SH-SY5Y (cell line): ENCODE measurements around the gene CHST11.

ENCODE experiments used
- GATA2 ChIP-seq: IDR thresholded peaks from 2 replicates; pipeline ENCODE4 v1.6.1; 2011; ENCODE audit warnings: mild to moderate bottlenecking, low read depth, low read length
- GATA3 ChIP-seq: IDR thresholded peaks from 2 replicates; pipeline ENCODE4 v1.6.1; 2011; ENCODE audit warnings: low read depth, mild to moderate bottlenecking, low read length, moderate library complexity

CHST11 gene

GRCh38 chr12:104493496-104493895, 36.7 kb downstream of the CHST11 start:
- TF ChIP-seq GATA3 (no peak), GATA2 (no peak)

DNA sequence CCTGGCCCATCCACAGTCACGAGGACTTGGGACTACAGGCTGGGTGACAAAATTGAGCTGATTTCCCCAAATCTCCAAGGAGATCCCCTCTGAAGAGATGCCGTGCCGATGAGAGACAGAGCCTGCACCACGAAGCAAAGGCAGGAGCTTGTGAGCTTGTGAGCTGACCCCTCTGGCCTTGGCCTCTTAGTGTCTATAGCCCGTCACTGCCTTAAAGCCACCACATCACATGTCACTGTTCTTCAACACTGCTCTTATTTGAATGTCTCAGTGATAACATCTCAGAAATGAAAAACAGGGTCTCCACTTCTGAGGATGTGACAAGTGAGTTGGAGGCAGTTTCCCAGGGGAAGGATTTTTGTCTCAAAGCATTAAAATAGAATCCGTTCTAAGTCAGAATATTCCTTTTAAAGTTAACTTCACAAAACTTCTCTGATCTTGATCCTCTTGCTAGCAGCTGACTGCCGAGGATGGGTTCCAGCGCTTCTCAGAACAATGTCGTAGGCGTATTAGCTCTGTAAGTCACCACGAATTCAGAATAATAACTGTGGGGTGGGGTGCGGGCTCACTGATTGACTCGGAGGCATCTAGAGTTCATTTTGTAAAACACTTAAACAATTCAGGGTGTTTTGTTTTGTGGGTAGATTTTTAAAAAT, 37.5 kb downstream of the CHST11 start:
- TF ChIP-seq GATA2 = no peak
- no peak for TF ChIP-seq GATA3

DNA sequence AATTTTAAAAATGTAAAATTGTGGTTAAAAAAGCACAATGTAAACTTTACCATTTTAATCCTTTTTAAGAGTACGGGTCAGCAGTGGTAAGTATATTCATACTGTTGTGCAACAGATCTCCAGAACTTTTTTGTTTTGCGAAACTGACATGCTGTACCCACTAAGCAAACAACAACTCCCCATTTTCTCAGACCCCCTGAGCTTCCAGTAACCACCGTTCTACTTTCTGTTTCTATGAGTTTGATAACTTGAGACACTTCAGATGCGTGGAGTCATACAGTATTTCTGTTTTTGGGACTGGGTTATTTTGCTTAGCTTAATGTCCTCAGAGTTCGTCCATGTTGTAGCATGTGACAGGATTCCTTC, 38.0 kb downstream of the CHST11 start:
- TF ChIP-seq GATA3 (no peak), GATA2 (no peak)

- TF ChIP-seq GATA3 = no peak
- no peak for TF ChIP-seq GATA2
Observed at GRCh38 chr12:104495786-104496185, 39.0 kb downstream of the CHST11 start.

DNA sequence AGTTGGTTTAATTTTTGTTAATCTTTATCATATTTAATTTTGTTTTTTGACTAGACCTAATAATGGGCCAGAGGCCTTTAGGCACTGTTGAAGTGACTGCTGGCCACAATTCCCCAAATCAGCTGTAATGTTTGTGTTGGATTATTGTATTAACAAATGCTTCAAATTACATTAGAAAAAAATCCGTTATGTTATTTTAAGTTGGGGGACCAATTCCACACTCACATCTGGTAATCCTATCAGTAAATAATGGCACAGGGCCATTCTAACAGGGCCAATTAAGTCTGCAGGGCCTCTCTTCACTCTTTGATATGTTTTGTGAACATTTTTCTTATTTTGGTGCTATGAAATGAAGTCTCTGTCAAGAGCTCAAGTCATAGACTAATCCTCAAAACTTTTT, 39.6 kb downstream of the CHST11 start:
- TF ChIP-seq GATA3 (no peak), GATA2 (no peak)

DNA sequence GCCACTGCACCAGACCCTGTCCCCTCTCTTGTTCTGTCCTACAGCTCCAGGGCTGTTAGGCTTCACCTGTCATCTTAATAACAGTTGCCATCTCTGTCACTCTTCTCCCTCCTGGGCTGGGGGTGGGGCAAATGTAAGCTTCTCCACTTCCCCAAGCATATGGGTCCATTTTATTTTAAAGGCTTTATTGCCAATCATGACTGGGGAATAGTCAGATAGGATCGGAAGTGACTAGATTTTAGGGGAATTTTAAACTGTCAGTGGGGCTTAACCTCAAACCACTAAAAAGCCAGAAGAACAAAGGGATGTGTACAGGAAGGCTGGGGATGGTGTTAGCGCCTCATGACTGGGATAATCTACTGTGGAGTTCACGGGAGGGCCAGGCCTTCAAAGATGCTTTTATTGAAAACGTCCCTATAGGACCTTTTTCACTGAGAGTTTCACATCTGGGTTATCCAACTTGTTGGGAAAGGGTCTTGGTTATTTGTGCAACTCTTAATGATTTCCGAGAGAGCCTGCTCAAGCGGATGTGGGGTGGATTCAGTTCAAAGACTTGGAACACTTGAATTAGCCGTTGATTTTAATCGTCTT, 41.6 kb downstream of the CHST11 start:
- TF ChIP-seq GATA3 (no peak), GATA2 (no peak)

- TF ChIP-seq GATA3 (no peak), GATA2 (no peak)
Observed at GRCh38 chr12:104499668-104500332, 43.1 kb downstream of the CHST11 start.

- TF ChIP-seq GATA2 (no peak), GATA3 (no peak)
Observed at GRCh38 chr12:104501115-104501514, 44.4 kb downstream of the CHST11 start.

- no peak for TF ChIP-seq GATA2
- TF ChIP-seq GATA3 = no peak
Observed at GRCh38 chr12:104501660-104502059, 44.9 kb downstream of the CHST11 start.

GRCh38 chr12:104502217-104502616, 45.5 kb downstream of the CHST11 start:
- TF ChIP-seq GATA3 = no peak
- TF ChIP-seq GATA2 = no peak

DNA sequence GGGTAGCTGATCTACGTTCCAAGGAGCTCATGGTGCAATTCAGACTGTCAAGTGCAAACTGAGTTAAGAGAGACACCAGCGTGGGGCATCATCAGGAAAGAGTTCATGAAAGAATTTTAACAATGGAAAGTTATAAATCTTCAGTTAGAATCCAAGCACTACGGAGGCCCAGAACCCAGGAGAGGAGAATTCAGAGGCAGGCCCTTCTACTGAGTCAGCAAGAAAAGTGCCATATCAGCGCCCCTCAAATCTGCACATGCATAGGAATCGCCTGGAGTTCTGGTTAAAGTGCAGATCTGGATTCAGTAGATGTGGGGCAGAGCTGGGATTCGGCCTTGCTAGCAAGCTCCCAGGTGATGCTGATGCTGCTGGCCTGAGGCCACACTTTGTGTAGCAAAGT, 45.9 kb downstream of the CHST11 start:
- TF ChIP-seq GATA2 (no peak), GATA3 (no peak)

- TF ChIP-seq GATA3 = no peak
- TF ChIP-seq GATA2 = no peak
Observed at GRCh38 chr12:104503191-104503590, 46.4 kb downstream of the CHST11 start.

DNA sequence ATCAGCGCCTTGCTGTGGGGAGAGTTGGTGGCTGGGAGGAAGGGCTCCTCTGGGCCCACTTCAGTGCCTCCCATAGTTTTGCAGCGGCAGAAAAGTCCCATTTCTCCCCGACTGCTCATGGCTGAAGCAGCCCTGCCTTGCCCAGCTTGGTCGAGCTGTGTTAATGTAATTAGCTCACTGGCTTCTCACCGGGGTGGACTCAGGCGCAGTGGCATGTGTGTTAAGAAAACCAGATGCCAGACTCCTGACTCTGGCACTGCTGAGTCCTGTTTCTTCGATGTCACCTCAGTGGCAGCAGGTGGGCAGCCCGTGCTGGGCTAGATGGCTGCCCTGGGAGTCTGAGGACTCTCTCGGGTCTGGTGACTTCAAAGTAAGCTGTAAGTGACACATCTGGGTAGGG, 47.4 kb downstream of the CHST11 start:
- no peak for TF ChIP-seq GATA3
- TF ChIP-seq GATA2 = no peak

- TF ChIP-seq GATA2 (no peak), GATA3 (no peak)
Observed at GRCh38 chr12:104505095-104505818, 48.5 kb downstream of the CHST11 start.
